H1 (cell line): ENCODE results near the gene KRT35. TPM values are rescaled to one million over a fixed set of nuclear protein-coding genes. Genes with fewer than 3 reads are reported as not detected.

Experiments
- CTCF ChIA-PET: fragments of 300-600 bp; sonication (Branson Sonifier 250); formaldehyde crosslinking; loops from one replicate; lab custom pipeline; 2021; ENCODE audit not compliant: partially characterized antibody; lab: Charles Lee
- POLR2A ChIA-PET: fragments of 300-600 bp; sonication (Branson Sonifier 250); formaldehyde crosslinking; loops from one replicate; lab custom pipeline; 2021; ENCODE audit warnings: inconsistent platforms; ENCODE audit not compliant: partially characterized antibody; lab: Charles Lee
- DNase-seq, 2 experiments: peaks; one replicate each; pipeline versions ENCODE4 v3.0.0 to v3.0.0-alpha.2; 2010 to 2022; ENCODE audit warnings: low spot score in 2 of 2, low read depth in 1 of 2, mixed read lengths in 1 of 2
- FAIRE-seq: peaks from 2 replicates; lab custom pipeline; 2011; peaks lifted over from hg19 to GRCh38; lab: Jason Lieb, UNC
- H2AFZ ChIP-seq: 2 replicates; pipeline ENCODE4 v1.8.1; 2012; ENCODE audit warnings: low read length, inconsistent platforms
- H2AK5ac ChIP-seq: 2 replicates; pipeline ENCODE4 v1.6.1; 2013; ENCODE audit warnings: low read depth, low read length
- H2BK120ac ChIP-seq: replicated peaks from 2 replicates; pipeline ENCODE3; 2013; ENCODE audit warnings: low read depth, low read length, inconsistent platforms
- H2BK12ac ChIP-seq: 2 replicates; pipeline ENCODE4 v1.6.1; 2013; ENCODE audit warnings: low read depth, low read length
- H2BK15ac ChIP-seq: 2 replicates; pipeline ENCODE4 v1.6.1; 2013; ENCODE audit warnings: low read length
- H2BK20ac ChIP-seq: 2 replicates; pipeline ENCODE4 v1.6.1; 2013; ENCODE audit warnings: low read length
- H2BK5ac ChIP-seq: 2 replicates; pipeline ENCODE4 v1.6.1; 2013; ENCODE audit warnings: low read depth, low read length
- H3K14ac ChIP-seq: 2 replicates; pipeline ENCODE4 v1.6.1; 2013; ENCODE audit warnings: inconsistent platforms; ENCODE audit not compliant: insufficient read length
- H3K18ac ChIP-seq: 2 replicates; pipeline ENCODE4 v1.6.1; 2013; ENCODE audit warnings: low read length; ENCODE audit errors: extremely low read depth
- H3K23ac ChIP-seq: 2 replicates; pipeline ENCODE4 v1.6.1; 2013; ENCODE audit warnings: inconsistent platforms; ENCODE audit not compliant: insufficient read length
- H3K23me2 ChIP-seq: 2 replicates; pipeline ENCODE4 v1.6.1; 2013; ENCODE audit warnings: low read depth, low read length
- H3K27ac ChIP-seq: 2 replicates; pipeline ENCODE4 v1.6.1; 2011; ENCODE audit warnings: low read depth, low read length, inconsistent platforms
- H3K27me3 ChIP-seq, 4 experiments: replicated peaks in 1 of 4; 1 replicate in 1 of 4; 2 replicates in 3 of 4; pipeline versions ENCODE4 v1.6.1 to v1.8.1; 2011 to 2013; ENCODE audit warnings: low read length in 3 of 4, mild to moderate bottlenecking in 3 of 4, inconsistent platforms in 2 of 4, mixed read lengths in 2 of 4, moderate library complexity in 1 of 4; ENCODE audit not compliant: control insufficient read depth in 3 of 4, insufficient read depth in 3 of 4; ENCODE audit errors: extremely low read depth in 1 of 4
- H3K36me3 ChIP-seq, 4 experiments: 2 replicates each; pipeline versions ENCODE4 v1.6.1 to v1.8.1; 2011 to 2013; ENCODE audit warnings: mild to moderate bottlenecking in 4 of 4, low read length in 3 of 4, moderate library complexity in 2 of 4, control low read depth in 1 of 4, inconsistent platforms in 1 of 4; ENCODE audit not compliant: insufficient read depth in 4 of 4, control insufficient read depth in 2 of 4
- H3K4ac ChIP-seq: replicated peaks from 2 replicates; pipeline ENCODE3; 2013; ENCODE audit warnings: low read length, low read depth, mixed read lengths, inconsistent platforms; ENCODE audit not compliant: insufficient read length
- H3K4me1 ChIP-seq, 4 experiments: replicated peaks in 1 of 4; 1 replicate in 1 of 4; 2 replicates in 3 of 4; pipeline versions ENCODE4 v1.6.1 to v1.8.1; 2011 to 2013; ENCODE audit warnings: low read length in 3 of 4, inconsistent platforms in 2 of 4, mixed read lengths in 1 of 4; ENCODE audit not compliant: insufficient read depth in 4 of 4, control insufficient read depth in 3 of 4
- H3K4me2 ChIP-seq, 2 experiments: 2 replicates each; pipeline versions ENCODE4 v1.6.1 to v1.8.1; 2011 to 2013; ENCODE audit warnings: low read depth in 2 of 2, low read length in 2 of 2, control low read depth in 1 of 2, inconsistent platforms in 1 of 2, mild to moderate bottlenecking in 1 of 2; ENCODE audit not compliant: insufficient read depth in 1 of 2
- H3K4me3 ChIP-seq, 4 experiments: fragments of 200-600, 300-600 bp in 1 of 4; sonication (generic), shearing (Covaris generic), sonication (Bioruptor Twin) in 1 of 4; 2 replicates each; pipeline versions ENCODE4 v1.5.1 to v1.8.1; 2011 to 2016; ENCODE audit warnings: low read length in 4 of 4, low read depth in 3 of 4, control low read depth in 2 of 4, inconsistent platforms in 2 of 4, mild to moderate bottlenecking in 2 of 4, mixed read lengths in 1 of 4, moderate library complexity in 1 of 4; ENCODE audit not compliant: insufficient read depth in 2 of 4; ENCODE audit errors: extremely low read depth in 1 of 4
- H3K56ac ChIP-seq: replicated peaks from 2 replicates; pipeline ENCODE3; 2013; ENCODE audit warnings: low read depth, mild to moderate bottlenecking, mixed read lengths, low read length, inconsistent platforms; ENCODE audit not compliant: insufficient read length
- H3K79me1 ChIP-seq: 2 replicates; pipeline ENCODE4 v1.6.1; 2013; ENCODE audit warnings: low read depth, low read length, control low read depth
- H3K79me2 ChIP-seq, 2 experiments: 2 replicates each; pipeline versions ENCODE4 v1.6.1 to v1.8.1; 2012 to 2013; ENCODE audit warnings: low read length in 2 of 2, mild to moderate bottlenecking in 2 of 2, inconsistent platforms in 1 of 2; ENCODE audit not compliant: insufficient read depth in 2 of 2, control insufficient read depth in 1 of 2
- H3K9ac ChIP-seq, 4 experiments: replicated peaks in 1 of 4; 1 replicate in 1 of 4; 2 replicates in 3 of 4; pipeline versions ENCODE4 v1.6.1 to v1.8.1; 2011 to 2013; ENCODE audit warnings: low read depth in 3 of 4, low read length in 3 of 4, control low read depth in 2 of 4, mild to moderate bottlenecking in 2 of 4, moderate library complexity in 2 of 4, inconsistent platforms in 1 of 4; ENCODE audit errors: extremely low read depth in 1 of 4
- H3K9me3 ChIP-seq, 2 experiments: 2 replicates each; pipeline versions ENCODE4 v1.6.1 to v1.8.1; 2012 to 2013; ENCODE audit warnings: mild to moderate bottlenecking in 2 of 2, moderate library complexity in 2 of 2, control low read depth in 1 of 2, inconsistent platforms in 1 of 2, low read depth in 1 of 2, low read length in 1 of 2, mixed read lengths in 1 of 2; ENCODE audit not compliant: insufficient read depth in 2 of 2
- H4K20me1 ChIP-seq, 2 experiments: replicated peaks in 1 of 2; 2 replicates each; pipeline versions ENCODE3 to v1.8.1; 2011 to 2013; ENCODE audit warnings: inconsistent platforms in 2 of 2, low read length in 2 of 2, mild to moderate bottlenecking in 1 of 2; ENCODE audit not compliant: insufficient read depth in 2 of 2, control insufficient read depth in 1 of 2
- H4K5ac ChIP-seq: 2 replicates; pipeline ENCODE4 v1.6.1; 2013; ENCODE audit warnings: low read length, low read depth, mixed read lengths, inconsistent platforms; ENCODE audit not compliant: insufficient read length
- H4K8ac ChIP-seq: 2 replicates; pipeline ENCODE4 v1.8.0; 2013; ENCODE audit warnings: mild to moderate bottlenecking, moderate library complexity, low read length, inconsistent platforms; ENCODE audit not compliant: insufficient read depth; ENCODE audit errors: extremely low read depth
- H4K91ac ChIP-seq: replicated peaks from 2 replicates; pipeline ENCODE3; 2013; ENCODE audit warnings: low read length, mixed read lengths, inconsistent platforms; ENCODE audit not compliant: insufficient read length
- RBBP5 ChIP-seq: IDR thresholded peaks from 2 replicates; pipeline ENCODE4 v1.7.1; 2012; ENCODE audit warnings: low read depth, mild to moderate bottlenecking, inconsistent platforms, low read length, moderate library complexity, borderline replicate concordance
- SAP30 ChIP-seq: fragments of 300-600 bp; sonication (generic); IDR thresholded peaks from 2 replicates; pipeline ENCODE4 v1.7.1; 2012; ENCODE audit warnings: low read length, moderate library complexity, mild to moderate bottlenecking, inconsistent platforms; ENCODE audit not compliant: insufficient read depth, insufficient replicate concordance
- WGBS, 2 experiments: shearing (Covaris generic) in 1 of 2; methylation state at CpG; one replicate each; pipeline versions ENCODE4 v1.1.6 to v1.1.7; 2013 to 2015; ENCODE audit warnings: low lambda C conversion rate in 2 of 2, mixed read lengths in 2 of 2, inconsistent platforms in 1 of 2, low coverage in 1 of 2, missing lambda C conversion rate in 1 of 2; ENCODE audit not compliant: insufficient replicate concordance in 2 of 2, insufficient coverage in 1 of 2, insufficient read length in 1 of 2; ENCODE audit errors: extremely low coverage in 1 of 2, missing lambda C conversion rate in 1 of 2; 5-methylcytosine and 5-hydroxymethylcytosine counted together
- polyA plus RNA-seq, 7 experiments: library from polyadenylated mRNA; depleted of rRNA in 3 of 7; stranded (reverse) in 5 of 7; unstranded in 2 of 7; fragments of >200 nt in 5 of 7; fragments of 200-250 nt in 2 of 7; gene quantifications; 1 replicate in 5 of 7; 2 replicates in 1 of 7; 4 replicates in 1 of 7; pipeline versions ENCODE4 v1.2.1 to v1.2.3, GENCODE V29; 2011 to 2013; ENCODE audit warnings: missing spikeins in 2 of 7, mixed read lengths in 2 of 7
- total RNA-seq: library from RNA; stranded (reverse); fragmentation: NEBNext Ultra II Directional; extraction: Animal tissue kit (Norgen Biotek cat#: 25700); gene quantifications from 2 replicates; pipeline ENCODE4 v1.2.1, GENCODE V29; 2021
- TF ChIP-seq, protein P1 (sequence below): IDR thresholded peaks from 2 replicates; pipeline ENCODE4 v1.6.1; 2012; ENCODE audit warnings: inconsistent platforms

Gene KRT35
- total and polyA plus RNA-seq, 2 of the 8 experiments (the other 6 are each of a cell fraction or from before 2014, with no cell fraction given), result not detected

DNA sequence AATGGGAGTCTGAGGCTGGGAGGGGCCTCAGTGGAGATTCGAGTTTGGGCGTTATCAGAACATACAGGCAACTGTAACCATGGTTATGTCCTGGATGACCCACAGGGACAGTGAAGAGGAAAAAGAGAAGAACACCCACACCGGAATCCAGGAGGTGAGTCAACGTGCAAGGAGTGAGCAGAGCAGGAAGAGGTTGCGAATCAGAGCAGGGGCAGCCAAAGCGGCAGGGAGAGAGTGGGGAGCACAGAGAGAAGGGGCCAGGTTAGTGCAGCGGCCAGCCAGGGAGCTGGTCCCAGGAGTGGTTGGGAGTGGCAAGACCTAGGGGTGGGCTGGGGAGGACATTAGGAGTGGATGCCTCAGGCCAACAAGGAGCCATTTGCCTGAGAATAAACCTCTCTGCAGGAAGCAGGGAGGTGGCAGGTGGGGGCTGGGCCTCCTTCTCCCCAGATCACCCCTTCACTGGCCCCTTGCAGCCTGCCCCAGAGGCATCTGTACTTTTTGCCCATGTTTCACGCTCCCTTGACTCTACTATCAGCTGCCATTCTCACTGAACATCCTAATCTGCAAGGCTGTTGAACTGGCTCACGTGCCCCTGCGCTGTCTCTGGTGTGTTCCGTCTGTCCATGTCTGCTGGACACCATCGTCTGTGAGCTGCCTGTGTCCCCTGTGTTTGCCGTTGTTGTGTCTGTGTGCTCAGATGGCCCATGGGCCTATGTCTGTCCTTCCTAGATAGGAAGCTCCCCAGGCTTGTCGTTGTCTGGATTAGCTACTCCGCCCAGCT is 19.4 kb upstream of the KRT35 start:
- Histone ChIP-seq H3K4me1 (peaks cover 0 to 19% (median 12%) of the 10 kb centered on the region in 4 experiments; a peak in 6 of 7 replicates), H2BK5ac (peak overlapping the region; percentile 57; the same call in 1 of the 2 replicates), H2BK20ac (peak overlapping the region; percentile 91), H3K36me3 (no peaks in the 10 kb centered on the region), H3K79me1 (no peaks in the 10 kb centered on the region), H3K23ac (no peak overlapping the region), H4K20me1 (no peaks in the 10 kb centered on the region), H4K91ac (peak overlapping the region; percentile 93), H3K14ac (no peak overlapping the region), H3K56ac (no peak overlapping the region), H4K8ac (no peak overlapping the region; the same call in none of the 2 replicates), H2BK15ac (peak overlapping the region; percentile 97; the same call in 1 of the 2 replicates), H3K23me2 (no peaks in the 10 kb centered on the region), H3K9me3 (no peaks in the 10 kb centered on the region), H3K4me3 (peak overlapping the region in 1 of 4 experiments; percentile 3; a peak in 1 of 8 replicates), H2BK120ac (peak overlapping the region; percentile 38), H3K4me2 (peak overlapping the region; percentile 25 to 48), H3K4ac (no peak overlapping the region), H2AFZ (0 out of 2 replicates have a peak overlapping the region, but pooled peaks have one; percentile 55), H2BK12ac (peak overlapping the region; percentile 99; the same call in 1 of the 2 replicates), H3K79me2 (no peaks in the 10 kb centered on the region), H3K27me3 (no peaks in the 10 kb centered on the region), H2AK5ac (no peak overlapping the region; the same call in 1 of the 2 replicates), H3K9ac (peak overlapping the region in 1 of 4 experiments; percentile 24; a peak in 1 of 7 replicates), H3K27ac (no peak overlapping the region), H3K18ac (peak overlapping the region; percentile 60; the same call in 1 of the 2 replicates), H4K5ac (no peak overlapping the region)
- CTCF ChIA-PET, result interaction anchor here (0.6 to 33.9 kb wide), 11 partner anchors 11 to 575 kb away, joined by 3 to 427 read pairs (median 6); partner anchors contain the start of gene KRT36
- 78% methylated on average over 15 of the region's 15 CpGs; no CpG with 5 or more reads in 1 of the 2 experiments for WGBS, 2 experiments
- POLR2A ChIA-PET, result interaction anchor here (1.0 to 5.6 kb wide), 5 partner anchors 12 to 189 kb away, joined by 3 to 32 read pairs (median 4); partner anchors contain the start of genes EIF1 and KRT19
- no peak for DNase-seq
- no peak for TF ChIP-seq SAP30
- TF ChIP-seq RBBP5, result 0 out of 2 replicates have a peak, but pooled peaks have one; percentile 25
- TF ChIP-seq, protein P1, sequence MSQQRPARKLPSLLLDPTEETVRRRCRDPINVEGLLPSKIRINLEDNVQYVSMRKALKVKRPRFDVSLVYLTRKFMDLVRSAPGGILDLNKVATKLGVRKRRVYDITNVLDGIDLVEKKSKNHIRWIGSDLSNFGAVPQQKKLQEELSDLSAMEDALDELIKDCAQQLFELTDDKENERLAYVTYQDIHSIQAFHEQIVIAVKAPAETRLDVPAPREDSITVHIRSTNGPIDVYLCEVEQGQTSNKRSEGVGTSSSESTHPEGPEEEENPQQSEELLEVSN, result no peak
- TF ChIP-seq, all 59 proteins: peak for 1
- no peak for FAIRE-seq
